NCI-H345 (cell line): ENCODE measurements around the gene BEND3.
"Not testable (repeated sequence)": the region's sequence is repeated elsewhere in the genome, so short reads cannot be mapped to it uniquely, and the experiment has no call there.

Experiments
- DNase-seq: peaks from one replicate; lab custom pipeline; 2025; lab: John Stamatoyannopoulos, UW

Gene BEND3

DNA sequence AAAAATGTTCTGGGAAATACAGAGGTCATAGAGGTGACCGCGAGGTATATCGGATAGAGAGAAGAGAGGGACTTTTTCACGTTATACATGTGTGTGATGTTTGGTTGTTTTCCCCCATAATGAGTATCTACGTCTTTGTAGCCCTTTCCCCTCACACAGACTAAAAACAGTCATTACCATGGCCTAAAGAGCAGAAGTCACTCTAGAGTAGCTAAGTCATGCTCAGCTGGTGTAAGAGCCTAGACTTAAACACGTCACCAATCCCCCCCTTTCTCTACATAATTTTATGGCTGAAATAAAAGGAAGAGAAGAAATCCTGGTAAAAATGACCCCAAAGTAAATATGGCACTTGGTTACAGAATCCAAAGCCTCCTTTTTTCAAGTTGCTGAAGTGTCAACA is 6.0 kb upstream of the BEND3 start:
- DNase-seq: no peak

DNA sequence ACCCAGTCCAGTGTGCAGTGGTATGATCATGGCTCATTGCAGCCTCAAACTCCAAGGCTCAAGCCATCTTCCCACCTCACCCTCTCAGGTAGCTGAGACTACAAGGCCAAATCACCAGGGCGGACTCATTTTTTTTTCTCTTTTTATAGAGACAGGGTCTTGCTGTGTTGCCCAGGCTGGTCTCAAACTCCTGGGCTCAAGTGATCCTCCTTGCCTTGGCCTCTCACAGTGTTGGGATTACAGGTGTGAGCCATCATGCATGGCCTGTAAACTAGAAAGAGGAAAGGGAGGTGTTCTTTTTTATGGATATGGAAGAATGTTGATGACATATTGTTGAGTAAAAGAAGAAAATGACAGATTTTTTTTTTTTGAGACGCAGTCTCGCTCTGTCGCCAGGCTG is 5.1 kb upstream of the BEND3 start:
- DNase-seq: no peak

DNA sequence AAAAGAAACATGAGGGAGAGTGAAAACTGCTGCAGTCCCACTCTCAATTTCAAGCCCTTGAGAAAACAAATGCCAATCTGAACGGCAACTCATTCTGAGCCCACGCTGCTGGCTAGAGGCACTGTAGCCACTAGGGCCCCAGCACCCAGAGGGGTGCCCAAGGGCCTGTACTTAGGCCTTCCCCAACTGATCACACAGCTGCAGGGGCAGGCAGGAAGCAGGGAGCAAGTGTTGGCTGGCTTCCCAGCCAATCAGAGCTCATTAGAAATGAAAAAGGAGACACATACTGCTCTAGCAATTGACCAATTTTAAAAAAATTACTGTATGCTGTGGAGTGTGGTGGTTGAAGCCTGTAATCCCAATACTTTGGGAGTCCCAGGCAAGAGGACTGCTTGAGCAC is 3.7 kb upstream of the BEND3 start:
- DNase-seq: peak; percentile 13

DNA sequence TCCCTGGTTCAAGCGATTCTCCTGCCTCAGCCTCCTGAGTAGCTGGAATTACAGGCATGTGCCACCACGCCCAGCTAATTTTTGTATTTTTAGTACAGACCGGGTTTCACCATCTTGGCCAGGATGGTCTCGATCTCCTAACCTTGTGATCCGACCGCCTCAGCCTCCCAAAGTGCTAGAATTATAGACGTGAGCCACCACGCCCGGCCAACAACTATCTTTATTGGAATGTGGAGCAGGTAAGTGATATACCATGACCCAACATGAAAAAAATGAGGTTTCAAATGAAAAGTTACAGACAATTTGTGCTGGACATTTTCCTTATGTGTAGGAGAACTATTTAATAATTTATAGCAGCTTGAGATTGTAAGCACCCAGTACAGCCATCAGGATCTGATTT is 3.2 kb upstream of the BEND3 start:
- DNase-seq: not testable (repeated sequence)

DNA sequence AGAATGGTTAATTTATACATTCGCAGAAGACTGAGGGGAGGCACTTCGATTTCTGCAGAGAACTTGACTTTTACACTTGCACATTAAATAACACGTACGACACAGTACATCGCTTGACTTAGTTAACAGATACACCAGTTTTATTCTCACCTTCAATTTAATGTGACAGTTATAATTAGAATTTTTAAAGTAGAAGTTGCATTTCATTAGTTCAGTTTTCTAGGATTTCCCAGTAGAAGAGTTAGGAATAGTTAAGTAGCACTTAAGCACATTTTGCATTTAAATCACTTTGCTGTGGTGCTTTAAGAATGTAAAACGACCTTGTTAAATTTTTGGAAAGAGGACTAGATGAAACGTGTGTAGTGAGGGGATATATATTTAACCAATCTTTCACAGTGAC is 1.6 kb upstream of the BEND3 start:
- no peak for DNase-seq

DNA sequence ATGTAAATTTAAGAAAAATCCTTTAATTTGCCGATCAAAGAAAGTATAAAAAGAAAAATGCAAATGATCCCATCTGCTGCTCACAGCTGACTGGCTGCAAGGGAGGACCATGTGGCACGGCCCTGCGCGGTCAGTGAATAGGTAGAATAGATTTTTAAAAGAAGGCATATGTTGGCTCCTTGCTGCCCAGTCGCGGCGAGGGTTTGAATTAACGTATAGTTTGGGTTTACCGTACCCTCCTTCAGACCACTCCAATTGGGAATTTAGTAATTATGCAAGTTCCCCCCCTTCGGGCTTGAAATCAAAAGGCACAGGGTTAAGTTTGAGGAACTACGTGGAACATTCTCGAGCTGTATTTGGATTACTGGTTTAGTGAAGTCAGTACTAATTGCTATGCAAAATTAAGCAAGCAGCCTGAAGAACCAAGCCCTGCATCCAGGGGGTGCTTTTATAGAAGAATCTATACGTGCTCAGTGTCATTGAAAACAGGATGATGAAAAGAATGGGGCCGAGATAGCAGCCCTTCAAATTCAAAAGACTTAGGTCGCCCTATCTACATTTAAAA is 1.1 kb upstream of the BEND3 start:
- DNase-seq: peak; percentile 79

DNA sequence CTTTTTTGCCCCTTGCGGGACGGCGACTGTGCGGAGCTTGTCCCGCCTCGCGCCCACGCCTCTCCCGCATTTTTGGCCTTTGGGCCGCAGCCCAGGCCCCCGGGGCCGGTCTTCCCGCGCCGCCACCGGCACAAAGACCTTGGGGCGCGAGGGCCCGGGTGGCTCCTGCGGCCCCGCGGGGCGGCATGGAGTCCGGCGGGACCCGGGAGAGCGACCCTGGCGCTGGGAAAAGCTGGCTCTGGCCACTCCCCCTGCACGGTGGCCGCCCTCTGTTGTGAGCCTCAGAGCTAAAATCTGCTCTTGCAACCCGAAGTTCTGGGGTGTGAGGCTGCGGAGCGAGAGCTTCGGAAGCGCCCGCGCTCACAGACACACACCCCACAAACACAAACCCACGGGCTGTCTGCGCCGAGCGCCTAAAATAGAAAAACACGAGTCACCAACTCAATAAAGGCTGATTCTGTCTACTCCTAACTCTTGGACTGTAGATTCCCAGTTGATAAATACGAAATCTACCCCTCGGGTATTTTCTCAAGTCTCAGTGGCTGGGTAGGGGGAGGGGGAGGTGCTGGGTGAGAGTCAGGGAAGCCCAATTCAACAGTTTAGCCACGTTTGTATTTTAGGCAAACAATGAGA is 496 bp upstream of the BEND3 start:
- peak; percentile 68 for DNase-seq

DNA sequence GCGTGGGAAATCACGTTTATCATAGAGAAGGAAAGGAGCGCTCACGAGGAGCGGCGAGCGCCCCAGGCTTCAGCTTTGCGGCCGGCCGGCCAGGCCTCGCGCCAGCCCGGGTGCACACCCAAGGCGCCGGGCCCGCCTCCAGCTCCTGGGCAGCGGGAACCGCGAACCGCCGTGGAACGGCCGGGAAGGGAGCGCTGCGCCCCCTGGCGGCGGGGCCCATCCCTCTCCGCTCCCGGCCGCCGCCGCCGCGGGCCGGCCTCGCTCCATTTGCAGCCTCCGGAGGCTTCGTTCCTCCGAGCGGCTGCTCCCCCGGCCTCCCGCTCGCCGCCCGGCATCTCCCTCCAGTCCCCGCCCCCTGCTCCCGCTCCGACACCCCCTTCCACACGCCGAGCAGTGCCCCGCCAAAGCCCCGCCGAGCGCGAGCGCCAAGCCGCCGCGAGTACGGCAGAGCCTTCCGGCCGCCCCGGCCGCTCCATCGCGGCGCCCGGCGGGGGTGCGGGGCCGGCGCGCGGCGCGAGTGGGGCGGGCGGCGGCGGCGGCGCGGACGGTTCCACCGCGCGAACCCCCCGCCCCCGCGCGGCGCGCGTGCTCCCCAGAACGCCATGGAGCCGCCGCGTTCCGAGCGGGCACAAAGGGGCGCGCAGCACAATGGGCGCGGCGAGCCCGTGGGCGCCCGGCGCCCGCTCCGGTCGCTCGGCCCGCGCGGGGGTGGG is 946 bp downstream of the BEND3 start:
- peak; percentile 84 for DNase-seq

DNA sequence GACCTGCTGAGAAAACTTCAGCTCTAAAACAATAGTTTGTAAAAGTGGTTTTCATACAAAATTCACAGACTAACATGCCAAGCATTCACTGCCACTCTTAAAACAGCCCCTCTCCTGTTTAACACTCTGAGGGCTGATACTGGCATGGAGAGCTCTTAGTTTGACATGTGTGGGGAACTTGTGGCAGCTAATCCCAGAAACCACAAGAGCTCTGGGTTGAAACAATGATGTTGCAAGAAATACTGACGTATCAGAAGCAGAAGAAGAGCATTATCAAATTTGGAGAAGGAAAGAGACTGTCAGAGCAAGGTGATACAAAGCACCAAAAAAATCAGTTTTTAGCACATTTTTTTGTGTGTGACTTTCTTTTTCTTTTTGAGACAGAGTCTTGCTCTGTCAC is 5.1 kb downstream of the BEND3 start:
- DNase-seq: no peak

DNA sequence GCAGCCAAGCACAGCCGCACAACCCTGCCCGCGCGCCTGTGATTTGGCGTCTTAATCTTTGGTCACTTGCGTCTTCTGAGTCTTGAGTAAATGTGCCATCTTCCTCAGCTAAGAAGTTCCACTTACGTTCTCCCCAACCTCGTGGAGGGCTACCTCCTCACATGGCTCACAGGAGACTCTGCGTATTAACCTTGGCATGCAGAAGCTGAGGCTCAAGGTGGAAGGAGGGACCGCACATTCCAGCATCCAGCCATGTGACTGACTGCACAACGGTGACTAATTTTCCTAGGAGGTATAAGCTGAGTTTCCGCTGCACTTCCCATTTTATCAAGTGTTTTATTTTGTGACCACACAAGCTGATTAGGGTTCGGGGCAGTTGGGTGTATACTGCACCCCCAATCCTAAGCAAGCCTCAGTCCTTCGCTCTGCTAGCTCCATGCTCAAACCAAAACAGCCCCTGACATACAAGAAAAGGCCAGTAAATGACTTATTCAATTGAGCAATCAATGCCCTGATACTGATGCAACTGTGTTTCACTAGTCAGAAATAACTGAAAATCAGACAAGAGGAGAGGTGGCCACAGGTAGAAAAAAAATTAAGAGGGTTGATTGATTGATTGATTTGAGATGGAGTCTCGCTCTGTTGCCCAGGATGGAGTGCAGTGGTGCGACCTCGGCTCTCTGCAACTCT is 7.0 kb downstream of the BEND3 start:
- no peak for DNase-seq

DNA sequence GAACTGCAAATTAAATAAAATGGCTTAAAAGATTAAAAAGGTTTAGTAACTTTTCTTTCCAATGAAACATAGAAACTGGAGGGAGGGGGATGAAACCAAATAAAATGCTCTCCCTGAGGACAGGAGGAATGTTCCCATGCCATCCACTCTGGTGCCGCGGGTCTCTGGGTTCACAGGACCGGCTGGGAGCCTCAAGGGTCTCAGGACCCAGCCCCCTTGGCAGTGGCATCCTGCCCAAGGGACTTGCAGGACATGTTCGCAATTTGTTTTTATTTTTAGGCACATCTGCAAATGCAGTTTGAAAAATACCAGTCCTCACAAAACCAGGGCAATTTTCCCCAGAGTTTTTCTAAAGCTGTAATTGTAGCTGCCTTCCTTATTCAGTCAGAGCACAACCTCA is 7.5 kb downstream of the BEND3 start:
- no peak for DNase-seq

DNA sequence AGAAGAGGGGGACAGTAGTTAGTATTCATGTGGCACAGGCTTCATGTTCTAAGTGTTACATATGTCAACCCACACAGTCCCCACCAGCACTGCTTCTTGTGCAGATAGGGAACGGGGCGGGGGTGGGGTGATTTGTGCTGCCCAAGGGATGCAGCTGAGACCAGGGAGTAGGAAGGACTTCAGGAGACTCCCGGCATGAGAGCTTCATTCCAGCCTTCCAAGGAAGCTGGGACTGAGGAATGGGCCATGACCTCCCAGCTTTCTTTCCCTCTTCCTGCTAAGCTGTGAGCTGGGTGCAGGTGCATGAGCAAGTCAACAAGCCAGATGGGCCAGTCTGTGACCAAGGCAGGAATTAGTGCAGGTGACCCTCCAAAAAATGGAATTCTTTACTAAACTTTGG is 9.2 kb downstream of the BEND3 start:
- no peak for DNase-seq

DNA sequence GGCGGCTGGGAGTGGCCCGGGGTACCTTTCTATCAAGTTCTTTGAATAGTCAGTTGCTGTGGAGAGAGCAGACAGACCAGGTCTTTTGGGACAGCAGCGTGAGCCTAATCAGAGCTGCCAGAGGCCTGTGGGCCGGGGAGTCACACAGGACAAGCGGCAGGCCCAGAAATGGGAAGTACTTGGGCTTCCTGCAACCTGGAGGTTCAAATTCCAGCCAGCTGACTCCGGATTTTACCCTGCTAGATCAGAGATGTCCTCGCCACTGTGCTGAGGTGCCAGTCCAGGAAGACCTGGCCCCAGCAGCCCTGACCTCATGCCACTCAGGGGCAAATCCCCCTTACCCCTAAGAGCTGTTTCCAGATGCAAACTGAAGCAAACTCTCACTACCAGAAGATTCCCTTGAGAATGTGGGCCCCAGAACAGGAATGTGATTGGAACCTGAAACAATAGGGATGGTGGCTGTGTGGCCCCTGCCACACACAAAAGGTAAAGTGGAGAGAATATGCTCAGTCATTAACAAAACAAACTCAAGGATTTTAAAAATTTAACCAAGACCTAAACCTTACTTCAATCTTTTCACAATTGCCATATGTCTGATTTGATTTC is 9.7 kb downstream of the BEND3 start:
- no peak for DNase-seq

DNA sequence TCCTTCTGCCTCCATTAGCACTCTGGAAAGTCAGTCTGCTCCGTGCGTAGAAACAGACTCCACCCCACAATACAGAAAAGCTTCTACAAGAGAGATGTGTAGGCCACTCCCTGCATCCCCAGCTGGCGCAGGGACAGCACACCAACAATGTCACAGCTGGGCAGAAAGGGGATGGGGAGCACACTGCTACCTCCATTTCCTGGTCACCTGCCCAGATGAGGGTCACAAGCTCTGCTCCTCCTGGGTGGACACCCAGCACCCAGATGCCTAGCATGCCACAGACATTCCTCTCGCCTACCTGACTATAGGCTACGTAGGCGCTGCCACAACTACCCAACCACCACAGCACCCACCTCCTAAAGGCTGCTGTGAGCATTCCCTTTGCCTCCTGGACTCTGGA is 12.2 kb downstream of the BEND3 start:
- no peak for DNase-seq

DNA sequence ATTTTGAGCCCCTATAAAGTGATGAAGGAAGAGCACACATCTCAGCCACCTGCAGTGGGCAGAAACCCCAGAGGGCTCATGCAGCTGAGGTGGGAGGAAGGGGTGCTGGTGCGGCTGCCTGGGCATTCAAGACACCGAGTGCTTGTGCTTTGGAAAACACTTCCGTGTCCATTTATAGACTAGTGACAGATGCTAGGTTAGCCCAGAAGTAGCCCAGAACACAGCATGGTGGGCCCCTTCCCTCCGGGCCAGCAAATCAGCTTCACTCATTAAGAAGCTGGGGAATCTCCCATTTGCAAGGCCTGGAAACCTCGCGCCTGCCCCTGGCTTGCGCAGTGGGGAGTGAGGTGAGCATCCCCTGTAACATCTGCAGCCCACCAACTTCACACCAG is 12.9 kb downstream of the BEND3 start:
- no peak for DNase-seq

DNA sequence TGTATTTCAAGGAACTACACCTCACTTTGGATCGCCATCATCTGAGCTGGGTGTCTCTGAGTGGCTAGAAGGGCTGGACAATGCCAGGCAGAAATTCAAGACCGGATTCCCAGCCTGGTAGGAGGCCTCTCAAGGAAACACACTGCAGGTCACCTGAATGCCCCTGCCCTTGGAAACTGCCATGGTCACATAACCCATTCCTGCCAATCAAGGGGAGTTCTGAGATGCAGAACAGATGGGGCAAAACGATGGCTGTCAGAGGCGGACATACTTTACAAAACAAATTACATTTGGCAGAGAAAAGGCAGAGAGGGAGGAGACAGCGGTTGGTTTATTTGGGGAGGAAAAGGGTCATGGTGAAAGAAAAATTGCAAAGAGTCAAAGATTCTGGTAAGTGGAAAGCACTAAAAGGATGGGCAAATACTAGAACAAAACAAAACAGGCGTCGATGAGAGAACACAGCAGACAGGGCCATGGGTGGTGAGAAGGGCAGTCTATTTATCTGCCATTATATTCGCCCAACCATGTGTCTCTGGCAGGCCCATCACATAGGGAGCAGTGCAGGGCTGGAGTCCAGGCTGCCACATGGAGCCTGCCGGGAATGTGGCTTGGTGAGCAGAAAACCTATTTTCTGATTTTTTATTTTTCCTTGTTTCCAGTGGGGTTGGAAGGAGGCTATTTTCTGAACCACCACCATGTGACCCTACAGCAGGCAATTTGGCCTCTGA is 13.5 kb downstream of the BEND3 start:
- no peak for DNase-seq

DNA sequence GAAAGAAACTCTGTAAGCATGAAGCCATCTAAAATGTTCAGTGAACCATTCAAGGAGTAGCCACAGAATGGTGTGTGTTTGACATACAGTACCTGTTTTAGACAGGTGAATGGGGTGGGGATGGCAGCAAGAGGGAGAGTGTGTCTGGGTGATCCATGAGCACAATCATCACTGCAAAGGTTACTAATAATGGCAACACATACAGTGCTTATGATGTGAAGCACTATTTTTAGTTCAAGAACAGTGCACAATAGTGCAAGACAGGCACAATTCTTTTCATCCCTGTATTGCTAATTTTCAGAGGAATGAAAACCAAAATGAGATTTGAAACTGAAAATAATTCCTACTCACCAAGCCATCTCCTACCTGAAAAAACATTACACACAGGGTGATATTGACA is 14.1 kb downstream of the BEND3 start:
- no peak for DNase-seq

DNA sequence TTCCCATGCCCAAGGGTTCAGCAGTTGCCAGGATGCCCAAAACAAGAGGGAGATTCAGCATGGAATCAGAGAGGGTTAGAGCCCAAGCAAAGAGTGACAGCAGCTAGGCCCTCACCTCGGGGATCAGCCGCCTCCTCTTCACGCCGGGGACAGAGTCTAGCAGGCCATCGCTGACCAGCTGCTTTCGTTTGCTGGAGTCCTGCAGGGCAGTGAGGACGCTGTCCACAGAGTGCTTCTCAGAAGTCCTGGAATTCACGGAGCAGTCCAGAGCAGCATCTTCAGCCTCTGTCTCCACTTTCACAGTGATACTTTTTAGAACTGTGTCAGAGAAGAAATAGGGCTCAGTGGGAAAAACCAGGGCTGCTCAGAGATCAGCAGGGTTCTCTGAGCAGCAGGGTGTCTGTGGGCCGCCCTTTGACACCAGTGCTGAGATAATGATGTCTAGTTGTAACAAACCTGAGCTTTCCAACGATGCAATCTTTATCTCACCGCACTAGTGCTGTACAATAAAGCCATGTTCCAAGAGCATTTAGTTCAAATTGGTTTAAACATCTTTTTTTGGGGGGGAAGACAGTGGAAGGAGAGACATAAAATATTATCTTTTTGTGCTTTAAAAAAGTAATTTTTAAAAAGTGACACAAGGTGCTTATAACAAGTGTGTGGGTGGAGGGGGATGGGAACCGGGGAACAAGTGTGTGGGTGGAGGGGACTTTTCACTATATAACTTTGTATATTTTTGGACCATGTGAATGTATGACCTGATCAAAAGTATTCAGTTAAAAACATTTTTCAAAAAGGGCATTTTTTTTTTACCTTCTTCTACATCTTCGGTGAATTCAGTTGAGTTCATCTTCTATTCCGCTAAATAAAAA is 16.6 kb downstream of the BEND3 start:
- no peak for DNase-seq

DNA sequence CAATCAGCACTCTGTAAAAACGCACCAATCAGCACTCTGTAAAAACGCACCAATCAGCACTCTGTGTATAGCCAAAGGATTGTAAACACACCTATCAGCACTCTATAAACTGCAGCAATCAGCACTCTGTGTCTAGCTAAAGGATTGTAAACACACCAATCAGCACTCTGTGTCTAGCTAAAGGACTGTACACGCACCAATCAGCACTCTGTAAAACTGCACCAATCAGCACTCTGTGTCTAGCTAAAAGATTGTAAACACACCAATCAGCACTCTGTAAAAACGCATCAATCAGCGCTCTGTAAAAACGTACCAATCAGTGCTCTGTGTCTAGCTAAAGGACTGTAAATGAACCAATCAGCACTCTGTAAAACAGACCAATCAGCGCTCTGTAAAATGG is 30.9 kb downstream of the BEND3 start:
- not testable (repeated sequence) for DNase-seq

DNA sequence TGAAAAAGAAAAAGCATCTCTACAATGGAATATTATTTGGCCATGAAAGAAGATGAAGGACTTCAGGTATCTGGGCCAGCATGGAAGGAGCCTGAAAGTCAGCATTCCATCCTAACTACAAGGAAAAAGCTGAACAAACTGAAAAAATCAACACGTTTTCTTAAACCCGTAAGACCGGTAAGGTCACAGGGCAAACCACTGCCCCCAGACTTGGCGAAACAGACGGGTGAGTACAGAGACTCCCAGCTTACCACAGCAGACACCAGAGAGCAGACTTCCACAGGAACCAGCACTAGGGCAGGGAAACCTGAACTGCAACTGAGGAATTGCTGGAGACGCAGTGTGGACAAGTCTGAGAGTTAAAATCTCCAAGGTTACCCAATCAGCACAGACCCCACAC is 31.4 kb downstream of the BEND3 start:
- DNase-seq: no peak
